IMR-90 (cell line): ENCODE results near the gene C11orf68. TPM values are rescaled to one million over a fixed set of nuclear protein-coding genes. Genes with fewer than 3 reads are reported as not detected.
A peak's percentile ranks its signal among the peaks of the same experiment; 100 is the strongest.

ENCODE experiments used
- ATAC-seq: fragments of 200-7000 bp; cut with Tn5 transposase; 2 replicates; pipeline ENCODE4 v1.9.1; 2020; ENCODE audit warnings: low read depth, mild to moderate bottlenecking, moderate library complexity
- BruUV-seq: library from RNA; stranded (reverse); fragments of 400-500 nt; replicated peaks from 2 replicates; lab custom pipeline; 2021; lab: Mats Ljungman, UMichigan
- CTCF ChIA-PET: fragments of 300-600 bp; formaldehyde crosslinking; extraction: SDS; loops from one replicate; lab custom pipeline; 2021; ENCODE audit warnings: antibody characterized with exemption; lab: Yijun Ruan, JAX
- POLR2A ChIA-PET: fragments of 300-600 bp; sonication (Branson Sonifier 250); formaldehyde crosslinking; loops from one replicate; lab custom pipeline; 2022; ENCODE audit warnings: antibody characterized with exemption; ENCODE audit not compliant: unreplicated experiment; lab: Charles Lee
- DNase-seq: peaks from one replicate; pipeline ENCODE4 v3.0.0; 2013
- H2AFZ ChIP-seq: replicated peaks from 2 replicates; pipeline ENCODE3; 2013; ENCODE audit warnings: low read length, mild to moderate bottlenecking; ENCODE audit not compliant: poor library complexity
- H2AK5ac ChIP-seq: 2 replicates; pipeline ENCODE4 v1.6.1; 2013; ENCODE audit warnings: low read depth, low read length, inconsistent platforms
- H2AK9ac ChIP-seq: replicated peaks from 2 replicates; pipeline ENCODE3; 2013; ENCODE audit warnings: mild to moderate bottlenecking, low read depth, low read length, moderate library complexity; ENCODE audit not compliant: poor library complexity
- H2BK120ac ChIP-seq: 2 replicates; pipeline ENCODE4 v1.6.1; 2013; ENCODE audit warnings: low read depth, low read length, inconsistent platforms
- H2BK15ac ChIP-seq: 3 replicates; pipeline ENCODE4 v1.6.1; 2013; ENCODE audit warnings: low read depth, low read length, inconsistent platforms
- H2BK20ac ChIP-seq: 2 replicates; pipeline ENCODE4 v1.6.1; 2013; ENCODE audit warnings: low read depth, mild to moderate bottlenecking, inconsistent platforms, low read length, moderate library complexity
- H2BK5ac ChIP-seq: 2 replicates; pipeline ENCODE4 v1.6.1; 2013; ENCODE audit warnings: mild to moderate bottlenecking, low read depth, low read length, inconsistent platforms; ENCODE audit not compliant: poor library complexity, severe bottlenecking
- H3K14ac ChIP-seq: replicated peaks from 2 replicates; pipeline ENCODE4 v1.6.1; 2013; ENCODE audit warnings: low read depth, low read length, inconsistent platforms
- H3K18ac ChIP-seq: 2 replicates; pipeline ENCODE4 v1.6.1; 2013; ENCODE audit warnings: low read depth, low read length, control low read depth
- H3K23ac ChIP-seq: 2 replicates; pipeline ENCODE4 v1.6.1; 2013; ENCODE audit warnings: low read depth, low read length, inconsistent platforms
- H3K27ac ChIP-seq: 2 replicates; pipeline ENCODE4 v1.5.1; 2013; ENCODE audit warnings: mild to moderate bottlenecking, control low read depth, low read length; ENCODE audit not compliant: insufficient read depth
- H3K27me3 ChIP-seq: 2 replicates; pipeline ENCODE4 v1.6.1; 2013; ENCODE audit warnings: low read length; ENCODE audit not compliant: control insufficient read depth, insufficient read depth
- H3K36me3 ChIP-seq: 2 replicates; pipeline ENCODE4 v1.6.1; 2013; ENCODE audit warnings: low read length, mixed read lengths; ENCODE audit not compliant: control insufficient read depth, insufficient read depth
- H3K4ac ChIP-seq: 2 replicates; pipeline ENCODE4 v1.6.1; 2013; ENCODE audit warnings: low read depth, low read length, inconsistent platforms
- H3K4me1 ChIP-seq: 2 replicates; pipeline ENCODE4 v1.6.1; 2013; ENCODE audit warnings: low read length, mixed read lengths; ENCODE audit not compliant: control insufficient read depth, insufficient read depth
- H3K4me2 ChIP-seq: 2 replicates; pipeline ENCODE4 v1.6.1; 2013; ENCODE audit warnings: low read depth, mild to moderate bottlenecking, control low read depth, low read length, moderate library complexity
- H3K4me3 ChIP-seq: 2 replicates; pipeline ENCODE4 v1.5.1; 2013; ENCODE audit warnings: low read depth, mild to moderate bottlenecking, control low read depth, low read length, moderate library complexity; ENCODE audit not compliant: insufficient read depth
- H3K56ac ChIP-seq: 2 replicates; pipeline ENCODE4 v1.6.1; 2013; ENCODE audit warnings: low read length, inconsistent platforms; ENCODE audit not compliant: insufficient read depth; ENCODE audit errors: extremely low read depth
- H3K79me1 ChIP-seq, 2 experiments: 2 replicates each; pipeline ENCODE4 v1.6.1; 2013; ENCODE audit warnings: low read length in 2 of 2, inconsistent platforms in 1 of 2, low read depth in 1 of 2
- H3K9ac ChIP-seq: 2 replicates; pipeline ENCODE4 v1.6.1; 2013; ENCODE audit warnings: low read depth, low read length, control low read depth
- H3K9me1 ChIP-seq: 2 replicates; pipeline ENCODE4 v1.6.1; 2013; ENCODE audit warnings: low read length, inconsistent platforms; ENCODE audit not compliant: insufficient read depth
- H3K9me3 ChIP-seq: 2 replicates; pipeline ENCODE4 v1.6.1; 2013; ENCODE audit warnings: low read length; ENCODE audit not compliant: control insufficient read depth, insufficient read depth
- H4K20me1 ChIP-seq: 2 replicates; pipeline ENCODE4 v1.6.1; 2013; ENCODE audit warnings: low read length, inconsistent platforms; ENCODE audit not compliant: insufficient read depth
- H4K5ac ChIP-seq: 2 replicates; pipeline ENCODE4 v1.6.1; 2013; ENCODE audit warnings: mild to moderate bottlenecking, low read depth, low read length, control low read depth
- H4K8ac ChIP-seq, 2 experiments: 2 replicates each; pipeline ENCODE4 v1.6.1; 2013; ENCODE audit warnings: low read depth in 2 of 2, low read length in 2 of 2, control low read depth in 1 of 2, inconsistent platforms in 1 of 2
- H4K91ac ChIP-seq: 2 replicates; pipeline ENCODE4 v1.6.1; 2013; ENCODE audit warnings: low read depth, low read length, inconsistent platforms; ENCODE audit not compliant: insufficient read depth
- BHLHE40 ChIP-seq: fragments of 150-350 bp; IDR thresholded peaks from 2 replicates; pipeline ENCODE4 v1.6.1; 2016; ENCODE audit warnings: mild to moderate bottlenecking, low read depth, low read length
- CEBPB ChIP-seq: IDR thresholded peaks from 2 replicates; pipeline ENCODE4 v1.6.1; 2012; ENCODE audit warnings: low read depth, low read length, improper control_type of control experiment
- CHD1 ChIP-seq: IDR thresholded peaks from 2 replicates; pipeline ENCODE4 v1.6.1; 2012; ENCODE audit warnings: low read depth, low read length, improper control_type of control experiment
- ELK1 ChIP-seq: fragments of 150-350 bp; IDR thresholded peaks from 2 replicates; pipeline ENCODE4 v1.6.1; 2016; ENCODE audit warnings: low read depth, mild to moderate bottlenecking, low read length, moderate library complexity, borderline replicate concordance
- FOS ChIP-seq: fragments of 150-350 bp; IDR thresholded peaks from 2 replicates; pipeline ENCODE4 v1.6.1; 2016; ENCODE audit warnings: low read depth, low read length
- MAZ ChIP-seq: IDR thresholded peaks from 2 replicates; pipeline ENCODE4 v1.6.1; 2012; ENCODE audit warnings: low read depth, mild to moderate bottlenecking, low read length, improper control_type of control experiment, moderate library complexity, borderline replicate concordance
- MXI1 ChIP-seq: IDR thresholded peaks from 2 replicates; pipeline ENCODE4 v1.6.1; 2012; ENCODE audit warnings: low read depth, mild to moderate bottlenecking, low read length, moderate library complexity, borderline replicate concordance
- NFE2L2 ChIP-seq: fragments of 150-350 bp; IDR thresholded peaks from 2 replicates; pipeline ENCODE4 v1.6.1; 2016; ENCODE audit warnings: low read depth, mild to moderate bottlenecking, low read length
- POLR2A ChIP-seq: IDR thresholded peaks from 2 replicates; pipeline ENCODE4 v1.6.1; 2012; ENCODE audit warnings: mild to moderate bottlenecking, low read depth, low read length
- RAD21 ChIP-seq: IDR thresholded peaks from 2 replicates; pipeline ENCODE4 v1.6.1; 2012; ENCODE audit warnings: low read length, improper control_type of control experiment
- RCOR1 ChIP-seq: IDR thresholded peaks from 2 replicates; pipeline ENCODE4 v1.6.1; 2012; ENCODE audit warnings: mild to moderate bottlenecking, low read length, improper control_type of control experiment; ENCODE audit not compliant: insufficient replicate concordance
- RFX5 ChIP-seq: IDR thresholded peaks from 2 replicates; pipeline ENCODE4 v1.8.0; 2012; ENCODE audit warnings: low read depth, mild to moderate bottlenecking, low read length, moderate library complexity
- SMC3 ChIP-seq: fragments of 150-350 bp; IDR thresholded peaks from 2 replicates; pipeline ENCODE4 v1.6.1; 2016; ENCODE audit warnings: low read depth, mild to moderate bottlenecking, antibody characterized with exemption, low read length, moderate library complexity
- USF2 ChIP-seq: fragments of 150-350 bp; IDR thresholded peaks from 2 replicates; pipeline ENCODE4 v1.6.1; 2017; ENCODE audit warnings: mild to moderate bottlenecking, antibody characterized with exemption, low read length, low read depth
- WGBS, 2 experiments: methylation state at CpG; one replicate each; pipeline versions ENCODE4 v1.1.5 to v1.1.7; 2013; ENCODE audit warnings: missing lambda C conversion rate in 2 of 2; ENCODE audit not compliant: insufficient read length in 1 of 2; ENCODE audit errors: extremely low coverage in 2 of 2; 5-methylcytosine and 5-hydroxymethylcytosine counted together
- dilution Hi-C: fragments of 300-500 bp; cut with HindIII; formaldehyde crosslinking; loops from one replicate; pipeline ENCODE4 v1.14.3; 2018; ENCODE audit warnings: low sequenced_read_pairs; ENCODE audit not compliant: unreplicated experiment
- in situ Hi-C: fragments of 300-500 bp; cut with MboI; formaldehyde crosslinking; loops from 3 replicates; pipeline ENCODE4 v1.14.3; 2019; ENCODE audit warnings: low sequenced_read_pairs, inconsistent platforms, mixed read lengths
- intact Hi-C: fragments of 100-400 bp; cut with micrococcal nuclease; formaldehyde crosslinking; loops from 2 replicates; pipeline ENCODE4 v1.10.0; 2022
- polyA plus RNA-seq, 3 experiments: library from polyadenylated mRNA; depleted of rRNA; stranded (reverse); fragments of >200 nt; gene quantifications; 2 replicates each; pipeline ENCODE4 v1.2.3, GENCODE V29; 2012; ENCODE audit warnings: low replicate concordance in 1 of 3
- total RNA-seq: library from RNA; depleted of rRNA; stranded (reverse); fragments of >200 nt; gene quantifications from 2 replicates; pipeline ENCODE4 v1.2.3, GENCODE V29; 2012

The C11orf68 gene
- total and polyA plus RNA-seq, 2 of the 4 experiments (the other 2 are of a cell fraction), result 20.3 to 104 TPM

- H2BK5ac ChIP-seq, result peak overlapping the region; percentile 84
- WGBS, 2 experiments, result 1% methylated on average over 38 of the region's 57 CpGs; no CpG with 5 or more reads in 1 of the 2 experiments
- H3K4ac ChIP-seq, result peak overlapping the region; percentile 55
- H2AK5ac ChIP-seq, result peak overlapping the region; percentile 40; the same call in 1 of the 2 replicates
- peak overlapping the region in 1 of 2 experiments; percentile 33; a peak in 2 of 4 replicates for H4K8ac ChIP-seq
- peaks cover 40% of the 10 kb centered on the region for H3K36me3 ChIP-seq
- H2BK120ac ChIP-seq, result peak overlapping the region; percentile 17; the same call in 1 of the 2 replicates
- no peak overlapping the region for H2BK20ac ChIP-seq
- DNase-seq (no peak), ATAC-seq (no peak)
- peak overlapping the region; percentile 77 for H3K23ac ChIP-seq
- peak overlapping the region; percentile 5; the same call in 1 of the 2 replicates for H4K5ac ChIP-seq
- no peaks in the 10 kb centered on the region for H3K27me3 ChIP-seq
- peak overlapping the region; percentile 77 for H3K56ac ChIP-seq
- BruUV-seq, result no TSS peak
- dilution Hi-C loops, result no loop called here
- peak overlapping the region; percentile 71 for H3K14ac ChIP-seq
- H3K4me3 ChIP-seq, result peak overlapping the region; percentile 63
- no peaks in the 10 kb centered on the region for H3K9me3 ChIP-seq
- H3K9ac ChIP-seq, result peak overlapping the region; percentile 88
- peaks cover 69% of the 10 kb centered on the region for H4K20me1 ChIP-seq
- H3K27ac ChIP-seq, result peak overlapping the region; percentile 93
- H2AK9ac ChIP-seq, result peak overlapping the region; percentile 83
- peaks cover 32% of the 10 kb centered on the region for H3K4me1 ChIP-seq
- H2BK15ac ChIP-seq, result peak overlapping the region; percentile 3; the same call in 1 of the 3 replicates
- ChIA-PET CTCF (interaction anchor here (1.0 to 2.0 kb wide), 2 partner anchors 23 to 25 kb away, joined by 3 to 9 read pairs; no protein-coding TSS in a partner anchor), POLR2A (interaction anchor here (0.7 to 4.4 kb wide), 7 partner anchors 10 to 71 kb away, joined by 3 to 20 read pairs (median 6); partner anchors contain the start of gene MUS81)
- H3K9me1 ChIP-seq, result 0 out of 2 replicates have a peak, but pooled peaks cover 4% of the 10 kb centered on the region
- peak overlapping the region; percentile 84 for H3K4me2 ChIP-seq
- peak overlapping the region; percentile 5; the same call in 1 of the 2 replicates for H3K18ac ChIP-seq
- intact Hi-C loops, result no loop called here
- peak overlapping the region; percentile 67 for H2AFZ ChIP-seq
- in situ Hi-C loops, result loop anchor here (5.0 kb wide), 1 partner anchor 71 kb away; the partner anchor contains the start of gene SART1
- no peak overlapping the region; the same call in 1 of the 2 replicates for H4K91ac ChIP-seq
- H3K79me1 ChIP-seq, result peaks cover 0 to 39% of the 10 kb centered on the region in 2 experiments
- no peak for TF ChIP-seq CEBPB
- 0 out of 2 replicates have a peak, but pooled peaks have one; percentile 7 for TF ChIP-seq MAZ
- TF ChIP-seq SMC3, result no peak
- TF ChIP-seq MXI1, result no peak
- no peak for TF ChIP-seq RCOR1
- TF ChIP-seq BHLHE40, result no peak
- no peak for TF ChIP-seq CHD1
- no peak for TF ChIP-seq ELK1
- no peak for TF ChIP-seq USF2
- TF ChIP-seq NFE2L2, result no peak
- TF ChIP-seq POLR2A, result peak; percentile 50
- 0 out of 2 replicates have a peak, but pooled peaks have one; percentile 3 for TF ChIP-seq RAD21
- TF ChIP-seq FOS, result no peak
- no peak for TF ChIP-seq RFX5
Measured at GRCh38 chr11:65891219-65892136, 27.4 kb downstream of the C11orf68 start.
